ENCODE results near the gene PVALEF. TPM values are rescaled to one million over a fixed set of nuclear protein-coding genes. Genes with fewer than 3 reads are reported as not detected.

The PVALEF gene
- total and polyA plus RNA-seq, 2 of the 8 experiments (the other 6 are each of a cell fraction or from before 2014, with no cell fraction given), result 0.03 TPM; not detected in 1

- H3K4ac ChIP-seq (replicated peaks; ENCODE audit: insufficient read length, low read depth, low read length), result no peak overlapping the region
- no peak overlapping the region; the same call in 1 of the 2 replicates for H4K8ac ChIP-seq (ENCODE audit: extremely low read depth, insufficient read depth, low read length)
- no peaks in the 10 kb centered on the region for H3K36me3 ChIP-seq (ENCODE audit: control insufficient read depth in 2 of 4, insufficient read depth in 4 of 4, low read length in 3 of 4)
- no peaks in the 10 kb centered on the region for H3K79me2 ChIP-seq (ENCODE audit: control insufficient read depth in 1 of 2, insufficient read depth in 2 of 2, low read length in 2 of 2)
- no peak overlapping the region for H3K27ac ChIP-seq (ENCODE audit: low read depth, low read length)
- no peak overlapping the region for H2BK20ac ChIP-seq (ENCODE audit: low read length)
- H3K4me2 ChIP-seq (ENCODE audit: insufficient read depth in 1 of 2, low read depth in 2 of 2, low read length in 2 of 2), result no peak overlapping the region
- H3K14ac ChIP-seq (ENCODE audit: insufficient read length), result no peak overlapping the region
- no peak overlapping the region for H3K18ac ChIP-seq (ENCODE audit: extremely low read depth, low read length)
- no peak overlapping the region for H2BK12ac ChIP-seq (ENCODE audit: low read depth, low read length)
- no peak overlapping the region for H2AFZ ChIP-seq (ENCODE audit: low read length)
- no peaks in the 10 kb centered on the region; a peak in 1 of 4 replicates for H3K9me3 ChIP-seq (ENCODE audit: insufficient read depth in 2 of 2, low read depth in 1 of 2, low read length in 1 of 2)
- H4K5ac ChIP-seq (ENCODE audit: insufficient read length, low read depth, low read length), result no peak overlapping the region
- H3K4me3 ChIP-seq (ENCODE audit: extremely low read depth in 1 of 4, insufficient read depth in 2 of 4, low read depth in 3 of 4, low read length in 4 of 4), result no peak overlapping the region
- no peak overlapping the region for H2BK5ac ChIP-seq (ENCODE audit: low read depth, low read length)
- H2AK5ac ChIP-seq (ENCODE audit: low read depth, low read length), result no peak overlapping the region
- FAIRE-seq, result no peak
- H3K79me1 ChIP-seq (ENCODE audit: low read depth, low read length), result no peaks in the 10 kb centered on the region
- no peak for DNase-seq (ENCODE audit: low read depth in 1 of 2, low spot score in 2 of 2)
- CTCF ChIA-PET (ENCODE audit: partially characterized antibody), result interaction anchor here (0.7 to 3.2 kb wide), 6 partner anchors 9 to 60 kb away, joined by 3 to 13 read pairs (median 4); no protein-coding TSS in a partner anchor
- H4K20me1 ChIP-seq (replicated peaks in 1 of 2; ENCODE audit: control insufficient read depth in 1 of 2, insufficient read depth in 2 of 2, low read length in 2 of 2), result peaks cover 0 to 3% of the 10 kb centered on the region in 2 experiments
- WGBS, 2 experiments (ENCODE audit: extremely low coverage in 1 of 2, insufficient coverage in 1 of 2, insufficient read length in 1 of 2, insufficient replicate concordance in 2 of 2, low coverage in 1 of 2, low lambda C conversion rate in 2 of 2, missing lambda C conversion rate in 1 of 2), result 90% methylated on average over 31 of the region's 49 CpGs; no CpG with 5 or more reads in 1 of the 2 experiments
- H3K23ac ChIP-seq (ENCODE audit: insufficient read length), result no peak overlapping the region
- peaks cover 0 to 5% (median under 1%) of the 10 kb centered on the region in 4 experiments; a peak in 2 of 7 replicates for H3K4me1 ChIP-seq (replicated peaks in 1 of 4; ENCODE audit: control insufficient read depth in 3 of 4, insufficient read depth in 4 of 4, low read length in 3 of 4)
- TF ChIP-seq BRCA1 (IDR thresholded peaks at IDR 0.05; ENCODE audit: low read depth, low read length), result no peak
- H4K91ac ChIP-seq (replicated peaks; ENCODE audit: insufficient read length, low read length), result no peak overlapping the region
- no peaks in the 10 kb centered on the region for H3K27me3 ChIP-seq (replicated peaks in 1 of 4; ENCODE audit: control insufficient read depth in 3 of 4, extremely low read depth in 1 of 4, insufficient read depth in 3 of 4, low read length in 3 of 4)
- no peak overlapping the region for H2BK15ac ChIP-seq (ENCODE audit: low read length)
- POLR2A ChIA-PET (ENCODE audit: partially characterized antibody), result interaction anchor here (1.3 to 1.6 kb wide), 3 partner anchors 9 to 58 kb away, joined by 3 to 5 read pairs (median 5); partner anchors contain the start of genes NDUFAF8 and TEPSIN
- H3K56ac ChIP-seq (replicated peaks; ENCODE audit: insufficient read length, low read depth, low read length), result no peak overlapping the region
- H3K9ac ChIP-seq (replicated peaks in 1 of 4; ENCODE audit: extremely low read depth in 1 of 4, low read depth in 3 of 4, low read length in 3 of 4), result no peak overlapping the region
- no peak overlapping the region for H2BK120ac ChIP-seq (replicated peaks; ENCODE audit: low read depth, low read length)
- no peaks in the 10 kb centered on the region for H3K23me2 ChIP-seq (ENCODE audit: low read depth, low read length)
Measured at GRCh38 chr17:81180836-81181810, 15.8 kb downstream of the PVALEF start.
